Amniotic stem cell (primary cell): ENCODE results near the gene ARL13B.
"Not testable (repeated sequence)": the region's sequence is repeated elsewhere in the genome, so short reads cannot be mapped to it uniquely, and the experiment has no call there.

Experiments
- DNase-seq: peaks from one replicate; lab custom pipeline; 2025; lab: John Stamatoyannopoulos, UW

The ARL13B gene

DNA sequence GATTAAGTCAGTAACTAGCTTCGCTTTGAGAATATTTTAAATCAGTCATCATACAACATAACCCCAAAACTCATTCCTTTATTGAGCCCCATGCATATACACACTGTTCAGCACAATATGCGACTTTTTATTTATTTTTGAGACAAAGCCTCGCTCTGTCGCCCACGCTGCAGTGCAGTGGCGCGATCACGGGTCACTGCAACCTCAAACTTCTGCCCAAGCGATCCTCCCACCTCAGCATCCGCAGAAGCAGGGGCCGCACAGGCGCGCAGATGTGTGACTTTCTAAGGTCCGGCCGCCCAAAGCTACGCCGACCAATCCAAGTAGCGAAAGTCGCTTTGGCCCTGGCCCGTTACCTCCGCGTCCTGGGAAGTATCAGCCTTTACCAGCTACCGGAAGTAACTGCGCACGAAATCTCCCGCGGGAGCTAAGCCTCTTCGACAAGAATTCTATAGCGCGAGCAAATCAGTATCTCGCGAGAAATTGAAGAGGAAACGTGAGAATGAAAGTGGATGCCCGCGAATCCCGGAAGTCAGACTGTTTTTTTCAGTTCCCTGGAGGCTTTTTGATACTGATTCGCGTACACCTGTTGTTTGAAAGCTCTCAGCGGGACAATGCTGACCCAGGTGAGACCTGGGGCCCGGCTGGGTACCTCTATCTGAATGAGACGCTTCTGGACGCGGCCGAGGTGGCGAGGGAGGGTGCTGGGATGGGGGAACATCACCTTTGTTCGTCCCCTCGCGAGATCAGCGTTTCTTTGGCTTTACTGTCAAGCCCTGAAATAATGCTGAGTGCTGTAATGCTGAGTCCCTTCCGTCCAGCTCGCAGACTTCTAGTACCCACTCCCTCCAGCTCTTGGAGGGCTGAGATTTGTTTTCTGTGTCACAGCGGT, 82.8 kb downstream of the ARL13B start, which contains the start of the genes DHFR2 and NSUN3:
DHFR2 (minus strand) TSS at position 404 of the 892 bp plus-strand sequence. CDS start 1,405 bp downstream, outside the sequence.
NSUN3 (plus strand) TSS at position 549 of the 892 bp plus-strand sequence; CDS start at position 615, 66 bp downstream.
- peak; percentile 95 for DNase-seq

DNA sequence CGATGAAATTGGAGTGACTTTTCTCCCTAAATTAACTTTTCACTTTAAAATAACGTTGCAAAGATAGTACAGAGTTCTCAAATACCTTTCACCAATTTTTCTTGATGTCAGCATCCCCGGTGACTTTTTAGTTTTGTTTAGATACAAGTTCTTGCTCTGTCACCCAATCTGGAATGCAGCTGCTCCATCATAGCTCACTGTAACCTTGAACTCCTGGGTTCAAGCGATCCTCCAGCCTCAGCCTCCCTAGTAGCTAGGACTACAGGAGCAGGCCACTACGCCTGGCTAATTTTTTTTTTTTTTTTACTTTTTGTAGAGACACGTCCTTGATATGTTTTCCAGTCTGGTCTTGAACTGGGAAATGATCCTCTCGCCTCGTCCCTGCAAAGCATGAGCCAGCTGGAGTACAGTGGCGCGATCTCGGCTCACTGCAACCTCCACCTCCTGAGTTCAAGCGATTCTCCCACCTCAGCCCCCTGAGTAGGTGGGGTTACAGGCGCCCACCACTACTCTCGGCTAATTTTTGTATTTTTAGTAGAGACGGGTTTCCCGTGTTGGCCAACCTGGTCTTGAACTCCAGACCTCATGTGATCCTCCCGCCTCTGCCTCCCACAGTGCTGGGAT, 83.7 kb downstream of the ARL13B start:
- no peak for DNase-seq

DNA sequence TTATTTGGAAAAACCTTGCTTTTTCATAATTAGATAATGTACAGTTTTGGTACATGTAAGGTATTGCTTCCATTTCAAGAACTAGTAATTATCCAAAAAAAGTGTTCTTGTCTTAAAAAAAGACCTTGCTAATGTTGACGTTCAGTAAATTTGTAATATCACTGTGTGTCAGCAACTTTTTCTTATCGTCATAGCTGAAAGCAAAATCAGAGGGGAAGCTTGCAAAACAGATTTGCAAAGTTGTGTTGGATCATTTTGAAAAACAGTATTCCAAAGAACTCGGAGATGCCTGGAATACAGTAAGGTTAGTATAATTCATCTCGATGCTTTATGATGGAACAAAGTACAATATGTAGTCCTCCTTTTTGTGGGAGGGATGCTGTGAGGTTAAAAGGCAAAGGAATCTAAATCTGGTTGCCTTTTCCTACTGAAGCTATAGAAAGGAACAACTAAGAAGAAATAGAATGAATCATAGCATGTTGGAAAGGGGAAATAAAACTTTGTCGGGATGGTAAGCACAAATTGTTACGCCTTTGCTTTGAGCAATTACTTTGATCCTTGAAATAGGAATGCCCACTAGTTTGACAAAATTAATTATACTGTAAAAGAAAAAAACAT, 84.4 kb downstream of the ARL13B start:
- no peak for DNase-seq

DNA sequence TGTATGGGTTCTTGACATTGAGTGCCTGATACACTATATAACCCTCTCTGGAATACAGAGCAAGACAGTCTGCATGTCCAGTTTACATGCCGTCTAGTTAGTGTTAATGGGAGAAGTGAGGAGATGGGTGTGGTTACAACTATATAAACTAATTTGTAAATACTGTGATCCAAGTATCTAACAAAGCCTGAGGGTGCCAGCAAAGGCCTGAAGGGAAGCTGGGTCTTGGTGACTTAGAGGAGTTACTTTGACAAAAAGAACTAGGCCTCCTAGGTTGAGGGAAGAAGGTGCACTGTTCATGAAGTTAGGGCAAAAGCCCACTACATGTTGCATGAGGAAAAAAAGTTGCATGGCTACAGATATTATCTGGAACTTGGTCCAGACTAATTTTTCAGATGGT, 85.2 kb downstream of the ARL13B start:
- DNase-seq, result no peak

DNA sequence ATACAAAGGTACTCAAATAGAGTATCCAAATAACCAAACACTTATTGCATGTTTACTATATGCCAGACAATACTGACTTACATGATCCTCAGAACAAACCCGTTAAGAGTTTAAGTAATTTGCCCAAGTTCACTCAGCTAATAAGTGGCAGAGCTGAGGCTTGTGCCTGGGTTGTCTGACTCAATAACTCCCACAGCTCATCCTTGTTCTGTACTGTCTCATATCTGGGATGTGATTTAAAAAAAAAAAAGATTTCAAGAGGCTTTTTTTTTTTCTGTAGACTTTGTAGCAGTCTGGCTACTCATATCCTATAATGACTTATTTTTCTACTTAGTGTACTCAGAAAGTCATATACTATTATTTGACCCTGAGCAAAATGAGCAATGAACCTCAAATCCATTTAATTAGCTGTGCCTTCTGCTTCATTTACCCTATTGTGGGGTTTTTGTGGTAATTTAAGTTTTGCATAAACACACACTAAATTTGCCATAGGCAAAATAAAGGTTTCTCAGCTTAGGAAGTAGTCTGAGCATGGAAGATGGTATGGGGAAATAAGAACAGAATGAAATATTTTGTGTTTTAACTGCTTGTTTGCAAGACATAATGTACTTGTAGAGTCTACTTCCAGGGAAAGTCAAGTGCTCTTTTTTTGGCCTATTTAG, 86.0 kb downstream of the ARL13B start:
- no peak for DNase-seq

DNA sequence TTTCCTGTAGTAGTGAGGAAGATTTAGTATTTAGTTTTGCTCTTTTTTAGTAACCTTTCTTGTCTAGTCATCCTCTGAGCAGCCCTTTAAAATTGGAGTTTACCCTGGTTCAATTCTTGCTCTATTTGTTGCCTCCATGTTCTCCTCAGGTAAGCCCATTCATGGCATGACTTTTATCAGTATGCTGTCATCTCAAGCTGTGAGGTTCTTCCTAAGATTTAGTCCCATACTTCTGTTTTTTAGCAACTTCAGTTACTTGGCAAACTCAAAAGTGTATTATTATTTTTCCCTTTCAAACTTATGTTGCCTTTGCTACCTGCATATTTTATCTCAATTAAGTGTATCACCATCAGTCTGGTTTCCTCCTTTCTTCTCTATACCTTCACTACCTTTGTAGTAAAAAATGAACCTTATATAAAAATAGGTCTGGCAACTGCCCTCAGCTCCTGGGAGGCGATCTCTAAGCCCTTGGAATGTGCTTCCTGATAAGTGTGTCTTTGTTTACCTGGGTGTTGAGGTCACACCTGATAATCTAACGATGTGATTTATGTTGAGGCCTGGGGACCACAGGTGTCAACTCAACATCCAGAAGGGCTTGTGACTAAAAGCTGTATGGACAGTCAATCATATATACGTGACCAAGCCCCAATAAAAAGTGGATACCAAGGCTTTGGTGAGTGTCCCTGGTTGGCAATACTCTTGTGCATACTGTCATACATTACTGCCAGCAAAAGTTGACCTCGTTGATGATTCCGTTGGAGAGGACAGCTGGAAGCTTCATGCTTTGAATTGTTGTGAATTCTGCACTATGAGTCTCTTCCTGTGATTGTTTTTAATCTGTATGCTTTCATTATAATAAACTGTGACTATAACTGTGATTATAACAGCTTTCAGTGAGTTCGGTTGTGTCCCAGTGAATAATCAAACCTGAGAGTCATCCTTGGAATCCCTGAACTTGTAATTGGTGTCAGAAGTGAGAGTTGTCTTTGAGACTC, 86.8 kb downstream of the ARL13B start:
- no peak for DNase-seq

DNA sequence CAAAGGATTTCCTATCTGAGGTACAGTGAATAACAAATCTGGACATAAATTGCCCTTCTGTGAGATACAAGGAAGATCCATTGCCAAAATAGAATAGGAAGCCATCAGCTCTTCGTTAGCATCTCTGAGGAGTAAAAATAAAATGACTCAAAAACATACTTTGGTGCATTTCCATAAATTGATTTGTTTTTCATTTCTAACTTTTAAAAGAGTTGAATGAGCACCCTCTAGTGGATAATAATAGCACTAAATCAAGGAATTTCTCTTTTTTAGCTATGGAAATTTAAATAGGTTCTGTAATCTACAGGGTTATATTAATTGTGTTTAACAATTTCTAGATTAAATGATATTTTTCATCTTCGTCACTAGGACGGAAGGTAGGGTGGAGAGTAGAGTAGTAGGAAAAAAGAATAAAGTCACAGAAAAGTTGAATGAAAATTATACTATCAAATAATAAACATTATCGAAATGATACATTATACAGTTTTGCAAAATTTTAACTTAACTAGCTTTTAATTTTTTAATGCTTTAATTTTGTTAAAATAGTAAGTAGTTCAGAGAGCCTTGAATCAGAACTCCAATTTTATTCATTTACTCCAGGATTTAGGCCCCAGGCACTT, 89.3 kb downstream of the ARL13B start:
- no peak for DNase-seq

DNA sequence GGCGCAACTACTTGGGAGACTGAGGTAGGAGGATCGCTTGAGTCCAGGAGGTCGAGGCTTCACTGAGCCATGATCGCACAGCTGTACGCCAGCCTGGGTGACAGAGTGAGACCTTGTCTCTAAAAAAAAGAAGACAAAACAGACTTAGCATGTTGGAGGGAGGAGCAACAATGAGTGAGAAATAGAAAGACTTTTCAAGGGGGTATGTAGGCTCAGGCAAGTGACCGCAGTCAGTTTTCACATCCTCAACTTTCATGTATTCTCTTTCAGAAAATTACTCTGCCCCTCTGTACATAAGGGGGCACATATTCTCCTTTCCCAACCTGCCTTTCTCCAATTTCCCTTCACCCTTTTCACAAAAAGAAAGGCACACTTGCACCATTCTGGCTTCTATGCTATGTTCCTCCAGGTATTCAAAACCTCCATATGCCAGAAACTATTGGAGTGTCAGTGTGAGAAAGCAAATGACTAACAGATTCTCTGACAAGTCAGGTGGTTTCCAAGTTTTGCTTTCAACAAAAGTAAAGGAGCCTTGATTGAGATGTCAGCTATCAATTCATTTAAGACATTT, 90.5 kb downstream of the ARL13B start:
- no peak for DNase-seq

DNA sequence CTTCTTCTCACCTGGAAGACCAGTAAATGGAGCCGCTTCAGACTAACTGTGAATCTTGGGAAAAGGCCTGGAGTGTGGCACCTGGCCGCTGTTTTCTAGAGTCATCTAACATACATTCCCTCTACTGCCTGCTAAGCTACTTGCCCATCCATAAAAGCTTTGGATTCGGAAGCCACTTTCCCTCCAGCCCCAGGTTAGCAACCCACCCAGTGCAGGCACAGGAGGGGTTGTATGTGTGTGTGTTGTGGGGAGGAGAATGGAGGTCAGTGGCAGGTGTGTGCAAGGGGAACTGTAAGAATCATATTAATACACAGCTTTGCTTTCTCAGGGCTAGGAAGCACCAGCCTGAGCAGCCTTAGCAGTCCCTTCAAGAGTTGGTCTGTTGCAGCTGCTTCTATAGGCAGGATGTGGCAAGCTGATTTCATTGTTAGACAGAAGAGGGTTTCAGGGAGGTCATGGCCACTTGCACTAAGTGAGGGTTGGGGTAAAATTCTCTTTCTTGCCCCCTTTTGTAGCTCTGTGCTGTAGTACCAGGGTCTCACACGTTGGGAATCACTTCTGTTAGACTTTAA, 91.8 kb downstream of the ARL13B start:
- no peak for DNase-seq

DNA sequence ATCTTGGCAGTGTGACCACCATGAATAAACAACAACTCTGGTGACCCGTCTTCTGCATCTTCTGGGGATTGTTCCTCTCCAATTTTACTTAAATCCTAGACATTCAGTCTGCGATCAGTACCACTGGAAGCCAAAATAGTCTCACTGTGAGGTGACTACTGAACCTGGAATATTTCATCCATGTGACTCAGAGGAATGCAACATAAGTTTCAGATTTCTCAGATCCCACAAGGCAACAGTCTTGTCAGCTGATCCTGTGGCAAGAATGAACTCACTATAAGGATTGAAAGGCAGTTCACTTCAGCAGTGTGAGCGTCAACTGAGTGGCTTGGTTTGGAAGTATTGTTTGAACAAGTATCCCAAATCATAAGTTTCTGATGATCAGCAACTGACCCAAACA, 96.1 kb downstream of the ARL13B start:
- no peak for DNase-seq

DNA sequence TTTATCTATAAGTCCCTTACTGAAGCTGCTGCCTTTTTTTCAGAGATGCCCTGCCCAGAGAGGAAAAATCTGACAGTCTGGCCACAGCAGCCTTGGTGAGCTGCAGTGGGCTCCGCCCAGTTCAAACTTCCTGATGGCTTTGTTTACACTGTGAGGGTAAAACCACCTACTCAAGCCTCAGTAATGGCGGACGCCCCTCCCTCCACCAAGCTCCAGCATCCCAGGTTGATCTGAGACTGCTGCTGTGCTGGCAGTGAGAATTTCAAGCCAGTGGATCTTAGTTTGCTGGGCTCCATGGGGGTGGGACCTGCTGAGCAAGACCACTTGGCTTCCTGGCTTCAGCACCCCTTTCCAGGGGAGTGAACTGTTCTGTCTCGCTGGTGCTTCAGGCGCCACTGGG, 100.6 kb downstream of the ARL13B start:
- not testable (repeated sequence) for DNase-seq

DNA sequence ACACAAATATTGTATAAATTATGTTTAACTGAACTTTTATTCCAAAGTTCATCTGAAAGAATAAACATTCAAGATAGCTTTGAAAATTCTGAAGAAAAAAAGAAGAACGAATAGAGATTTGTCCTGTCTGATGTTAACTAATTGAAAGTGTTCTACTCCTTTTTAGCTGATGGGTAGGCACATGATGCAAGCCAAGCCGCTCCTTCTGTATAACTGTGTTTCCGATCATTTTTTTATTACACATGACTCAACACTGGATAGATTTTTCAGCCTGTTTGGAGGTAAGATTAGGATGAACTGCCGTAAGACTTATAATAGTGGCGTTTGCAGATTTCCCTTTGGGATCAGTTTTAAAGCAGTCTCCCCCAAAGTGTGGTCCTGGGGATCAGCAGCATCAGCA, 101.9 kb downstream of the ARL13B start:
- no peak for DNase-seq

DNA sequence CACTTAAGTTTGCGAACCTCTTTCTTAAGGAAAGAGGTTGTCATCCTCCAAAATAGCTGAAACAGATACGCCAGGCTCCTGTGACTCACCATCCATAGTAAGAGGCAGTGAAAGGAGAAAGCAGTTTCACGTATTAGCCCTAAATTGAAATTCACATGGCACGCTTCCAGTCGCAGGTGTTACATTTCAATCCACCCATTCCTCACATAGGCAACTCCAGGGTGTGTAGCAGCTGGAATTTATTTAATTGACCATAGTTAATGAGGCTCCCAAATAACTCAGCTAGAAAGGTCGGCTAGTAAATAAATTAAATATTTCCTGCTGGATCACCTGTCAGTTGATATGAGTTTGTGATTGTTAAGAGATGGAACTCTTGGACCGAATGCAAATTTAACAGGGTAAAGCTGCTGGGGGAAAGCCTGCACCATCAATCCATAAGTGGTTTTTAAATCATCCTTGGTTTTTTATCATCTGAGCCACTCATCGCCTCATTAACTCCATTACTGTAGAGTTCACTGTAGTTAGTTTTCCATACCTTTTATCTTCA, 102.5 kb downstream of the ARL13B start:
- no peak for DNase-seq

DNA sequence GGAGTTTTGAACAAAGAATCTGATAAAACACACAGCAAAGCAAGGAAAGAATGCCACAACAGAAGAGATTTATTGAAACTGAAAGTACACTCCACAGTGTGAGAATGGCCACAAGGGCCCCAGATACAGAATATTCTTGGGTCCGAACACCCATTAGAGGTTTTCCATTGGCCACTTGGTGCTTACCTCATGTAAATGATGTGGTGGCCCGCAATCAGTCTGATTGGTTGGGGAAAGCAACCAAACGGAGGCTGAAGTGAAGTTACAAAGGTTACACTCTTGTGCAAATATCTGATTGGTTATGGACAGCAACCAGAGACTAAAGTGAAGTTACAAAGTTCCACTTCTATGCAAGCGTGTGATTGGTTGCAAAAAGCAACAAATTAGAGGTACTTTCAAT, 103.3 kb downstream of the ARL13B start:
- no peak for DNase-seq

DNA sequence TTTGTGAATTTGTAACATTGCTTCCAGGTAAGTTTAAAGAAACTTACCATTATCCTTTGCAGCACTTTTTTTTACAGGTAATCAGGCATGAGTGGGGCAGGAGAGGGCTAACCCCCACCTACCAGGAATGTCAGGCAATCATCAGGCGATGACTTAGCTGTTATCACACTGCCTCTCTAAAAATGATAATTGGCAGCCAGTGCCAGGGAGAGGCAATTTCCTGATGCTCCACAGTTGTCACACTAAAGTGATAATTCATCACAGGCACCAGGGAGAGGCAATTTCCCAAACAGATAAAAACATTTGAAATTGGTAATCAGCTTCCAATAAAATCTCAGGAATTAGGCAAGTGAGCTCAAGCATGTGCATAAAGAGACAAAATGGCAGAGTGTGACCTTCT, 109.2 kb downstream of the ARL13B start:
- no peak for DNase-seq

DNA sequence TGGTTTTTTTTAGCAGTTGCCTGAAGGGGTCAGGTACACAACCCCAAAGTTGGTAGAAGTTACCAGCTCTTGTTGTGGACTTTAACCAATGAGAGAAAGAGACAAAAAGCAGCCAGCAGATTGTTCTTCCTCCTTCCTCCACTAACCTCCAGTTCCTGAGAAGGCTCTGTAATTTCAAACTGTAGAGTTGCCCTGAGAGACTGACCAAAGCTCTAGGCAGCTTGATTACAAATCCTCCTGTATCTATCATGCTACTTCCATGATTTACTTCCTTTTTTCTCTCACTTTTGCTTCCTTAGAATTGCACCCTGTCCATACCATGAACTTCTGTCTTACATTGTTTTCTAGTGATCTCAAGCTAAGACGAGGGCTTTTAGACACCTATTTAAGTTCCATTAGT, 112.1 kb downstream of the ARL13B start:
- DNase-seq, result no peak

DNA sequence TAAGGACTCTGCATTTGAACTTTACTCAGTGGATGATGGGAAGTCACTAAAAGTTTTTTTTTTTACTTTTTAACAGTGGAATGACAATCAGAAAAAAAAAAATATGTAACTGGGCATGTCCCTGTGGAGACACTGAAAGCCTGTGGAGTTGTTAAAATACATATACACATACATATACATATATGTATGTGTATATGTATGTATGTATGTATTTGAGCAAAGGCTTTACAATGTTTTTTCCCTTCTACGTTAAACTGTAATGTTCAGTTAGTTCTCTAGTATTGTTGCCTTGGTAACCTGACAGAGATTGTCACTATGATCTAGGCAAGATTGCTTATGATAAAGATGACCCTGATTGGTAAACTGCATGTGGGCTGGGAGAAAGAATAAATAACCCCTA, 113.2 kb downstream of the ARL13B start:
- no peak for DNase-seq

DNA sequence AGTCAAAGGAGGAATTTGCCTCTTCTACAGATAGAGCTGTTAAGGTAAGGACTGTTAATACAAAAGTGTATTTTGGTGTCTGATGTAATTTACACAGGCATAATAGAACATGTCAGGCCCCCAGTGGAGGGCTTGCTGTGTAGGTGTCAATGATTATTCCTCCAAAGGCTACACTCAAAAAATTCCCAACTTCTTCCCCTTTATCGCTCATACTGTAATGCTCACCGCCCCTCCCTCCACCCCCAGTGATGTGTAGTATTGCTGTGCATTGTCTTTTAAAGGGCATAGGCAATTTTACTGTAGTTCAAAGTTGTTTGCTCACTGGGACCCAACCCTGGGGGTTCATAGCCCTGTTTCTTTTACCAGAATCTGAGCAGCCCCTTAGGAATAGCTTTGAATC, 115.2 kb downstream of the ARL13B start:
- DNase-seq, result no peak

DNA sequence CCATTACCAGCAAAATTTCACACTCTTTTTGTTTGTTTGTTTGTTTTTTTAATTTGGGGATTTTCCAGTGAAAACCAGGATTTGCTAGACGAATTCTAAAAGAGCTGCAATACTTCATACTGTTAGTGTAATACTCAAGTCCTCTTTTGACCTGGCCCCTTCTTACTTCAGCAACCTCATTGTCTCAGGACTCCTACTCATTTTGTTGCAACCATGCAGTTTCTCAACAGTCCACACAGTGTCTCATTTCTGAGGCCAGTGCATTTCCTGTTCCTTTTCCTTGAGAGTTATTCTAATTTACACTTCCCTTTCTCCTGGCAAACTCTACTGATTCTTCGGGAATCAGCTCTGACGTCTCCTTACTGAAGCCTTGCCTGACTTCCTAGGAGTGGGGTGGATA, 118.5 kb downstream of the ARL13B start:
- DNase-seq, result no peak

DNA sequence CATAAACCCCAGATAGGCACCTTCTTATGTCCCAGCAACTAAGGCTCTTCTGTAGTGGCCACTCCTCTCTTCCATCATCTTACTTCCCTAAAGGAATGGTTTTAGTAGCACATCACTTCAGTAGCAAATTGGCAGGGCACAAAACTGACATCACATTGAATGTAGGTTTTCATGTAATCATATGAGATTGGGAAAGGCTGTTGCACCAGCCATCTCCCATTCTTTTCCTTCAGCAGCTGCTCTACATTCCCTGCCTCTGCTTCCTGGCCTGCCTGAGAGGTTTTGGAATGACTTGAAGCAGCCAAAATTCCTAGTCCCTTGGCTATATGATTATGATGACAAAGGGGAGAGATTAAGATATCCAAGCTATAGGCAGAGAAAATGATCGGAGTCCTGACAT, 119.4 kb downstream of the ARL13B start:
- DNase-seq, result no peak
